ENCODE results near the gene TMTC1. TPM values are rescaled to one million over a fixed set of nuclear protein-coding genes. Genes with fewer than 3 reads are reported as not detected.

Gene TMTC1
- total and polyA plus RNA-seq, 2 of the 8 experiments (the other 6 are each of a cell fraction or from before 2014, with no cell fraction given) = 15.4 to 20.8 TPM

DNA sequence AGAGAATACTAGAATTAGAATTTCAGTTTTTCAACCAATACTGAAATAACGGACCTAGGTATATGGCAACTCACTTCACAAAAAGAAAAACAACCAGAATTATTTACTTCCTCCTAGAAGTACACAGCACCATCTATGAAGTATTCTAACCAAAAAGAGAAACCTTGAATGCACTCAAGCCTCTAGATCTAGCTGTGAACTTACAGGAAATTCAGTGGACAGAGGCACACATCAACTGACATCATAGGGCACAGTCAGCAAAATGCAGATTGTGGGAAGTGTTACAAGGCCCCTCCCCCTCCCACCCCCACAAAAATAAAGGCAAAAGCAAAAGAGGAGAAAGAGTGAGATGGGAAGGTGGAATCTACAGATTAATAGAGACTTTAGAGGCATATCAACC, 102.4 kb downstream of the TMTC1 start:
- H3K23me2 ChIP-seq (ENCODE audit: low read depth, low read length) = no peaks in the 10 kb centered on the region
- no peak overlapping the region for H3K14ac ChIP-seq (ENCODE audit: insufficient read length)
- no peak overlapping the region for H4K8ac ChIP-seq (ENCODE audit: extremely low read depth, insufficient read depth, low read length)
- POLR2A ChIA-PET (ENCODE audit: partially characterized antibody) = no interaction called here
- no peak overlapping the region for H2AFZ ChIP-seq (ENCODE audit: low read length)
- no peak overlapping the region for H2BK5ac ChIP-seq (ENCODE audit: low read depth, low read length)
- H2BK15ac ChIP-seq (ENCODE audit: low read length) = no peak overlapping the region
- no peak overlapping the region for H2BK12ac ChIP-seq (ENCODE audit: low read depth, low read length)
- TF ChIP-seq ZNF274 (IDR thresholded peaks at IDR 0.05; ENCODE audit: borderline replicate concordance, extremely low read depth, low read length) = no peak
- TF ChIP-seq MAFK (IDR thresholded peaks at IDR 0.05; ENCODE audit: low read depth, low read length) = peak; percentile 37; the same call in 1 of the 2 replicates
- H3K23ac ChIP-seq (ENCODE audit: insufficient read length) = no peak overlapping the region
- FAIRE-seq (no peak), DNase-seq (ENCODE audit: low read depth in 1 of 2, low spot score in 2 of 2) (no peak)
- H2AK5ac ChIP-seq (ENCODE audit: low read depth, low read length) = no peak overlapping the region
- H3K9me3 ChIP-seq (ENCODE audit: insufficient read depth in 2 of 2, low read depth in 1 of 2, low read length in 1 of 2) = no peaks in the 10 kb centered on the region
- H3K56ac ChIP-seq (replicated peaks; ENCODE audit: insufficient read length, low read depth, low read length) = no peak overlapping the region
- CTCF ChIA-PET (ENCODE audit: partially characterized antibody) = no interaction called here
- no peaks in the 10 kb centered on the region for H4K20me1 ChIP-seq (replicated peaks in 1 of 2; ENCODE audit: control insufficient read depth in 1 of 2, insufficient read depth in 2 of 2, low read length in 2 of 2)
- H3K79me2 ChIP-seq (ENCODE audit: control insufficient read depth in 1 of 2, insufficient read depth in 2 of 2, low read length in 2 of 2) = no peaks in the 10 kb centered on the region; a peak in 2 of 4 replicates
- no peak overlapping the region for H2BK120ac ChIP-seq (replicated peaks; ENCODE audit: low read depth, low read length)
- WGBS, 2 experiments (ENCODE audit: extremely low coverage in 1 of 2, insufficient coverage in 1 of 2, insufficient read length in 1 of 2, insufficient replicate concordance in 2 of 2, low coverage in 1 of 2, low lambda C conversion rate in 2 of 2, missing lambda C conversion rate in 1 of 2) = 73% methylated on average over 1 of the region's 1 CpG; no CpG with 5 or more reads in 1 of the 2 experiments
- no peak overlapping the region for H3K18ac ChIP-seq (ENCODE audit: extremely low read depth, low read length)
- H3K27ac ChIP-seq (ENCODE audit: low read depth, low read length) = no peak overlapping the region
- no peak overlapping the region for H3K4me3 ChIP-seq (ENCODE audit: extremely low read depth in 1 of 4, insufficient read depth in 2 of 4, low read depth in 3 of 4, low read length in 4 of 4)
- no peak overlapping the region for H3K9ac ChIP-seq (replicated peaks in 1 of 4; ENCODE audit: extremely low read depth in 1 of 4, low read depth in 3 of 4, low read length in 3 of 4)
- no peaks in the 10 kb centered on the region; a peak in 1 of 8 replicates for H3K36me3 ChIP-seq (ENCODE audit: control insufficient read depth in 2 of 4, insufficient read depth in 4 of 4, low read length in 3 of 4)
- H3K4me1 ChIP-seq (replicated peaks in 1 of 4; ENCODE audit: control insufficient read depth in 3 of 4, insufficient read depth in 4 of 4, low read length in 3 of 4) = peaks cover 0 to 2% (median 0%) of the 10 kb centered on the region in 4 experiments; a peak in 1 of 7 replicates
- H3K79me1 ChIP-seq (ENCODE audit: low read depth, low read length) = no peaks in the 10 kb centered on the region
- H4K5ac ChIP-seq (ENCODE audit: insufficient read length, low read depth, low read length) = no peak overlapping the region
- no peak overlapping the region for H3K4ac ChIP-seq (replicated peaks; ENCODE audit: insufficient read length, low read depth, low read length)
- no peak overlapping the region for H3K4me2 ChIP-seq (ENCODE audit: insufficient read depth in 1 of 2, low read depth in 2 of 2, low read length in 2 of 2)
- H2BK20ac ChIP-seq (ENCODE audit: low read length) = no peak overlapping the region
- H3K27me3 ChIP-seq (replicated peaks in 1 of 4; ENCODE audit: control insufficient read depth in 3 of 4, extremely low read depth in 1 of 4, insufficient read depth in 3 of 4, low read length in 3 of 4) = no peaks in the 10 kb centered on the region
- no peak overlapping the region for H4K91ac ChIP-seq (replicated peaks; ENCODE audit: insufficient read length, low read length)
